ENCODE data around the gene CLEC12A.
"Not testable (repeated sequence)": the region's sequence is repeated elsewhere in the genome, so short reads cannot be mapped to it uniquely, and the experiment has no call there.

CLEC12A gene

GRCh38 chr12:9973949-9974348 lies 2.7 kb downstream of the CLEC12A start:
- no peak for DNase-seq

DNA sequence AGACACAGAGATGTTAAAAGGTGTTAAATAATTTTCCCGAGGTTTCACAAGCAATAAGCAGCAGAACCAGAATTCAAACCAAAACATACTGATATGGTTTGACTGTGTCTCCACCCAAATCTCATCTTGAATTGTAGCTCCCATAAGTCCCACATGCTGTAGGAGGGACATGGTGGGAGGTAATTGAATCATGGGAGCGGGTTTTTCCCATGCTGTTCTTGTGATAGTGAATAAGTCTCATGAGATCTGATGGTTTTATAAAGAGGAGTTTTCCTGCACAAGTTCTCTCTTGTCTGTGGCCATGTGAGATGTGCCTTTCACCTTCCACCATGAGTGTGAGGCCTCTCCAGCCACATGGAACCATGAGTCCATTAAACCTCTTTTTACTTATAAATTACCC lies 3.5 kb downstream of the CLEC12A start:
- not testable (repeated sequence) for DNase-seq

- no peak for DNase-seq
These were observed 4.4 kb downstream of the CLEC12A start for GRCh38 chr12:9975614-9976013.

- not testable (repeated sequence) for DNase-seq
These were observed 5.4 kb downstream of the CLEC12A start for GRCh38 chr12:9976626-9977025.

GRCh38 chr12:9977916-9978315 lies 6.7 kb downstream of the CLEC12A start:
- DNase-seq = no peak

DNA sequence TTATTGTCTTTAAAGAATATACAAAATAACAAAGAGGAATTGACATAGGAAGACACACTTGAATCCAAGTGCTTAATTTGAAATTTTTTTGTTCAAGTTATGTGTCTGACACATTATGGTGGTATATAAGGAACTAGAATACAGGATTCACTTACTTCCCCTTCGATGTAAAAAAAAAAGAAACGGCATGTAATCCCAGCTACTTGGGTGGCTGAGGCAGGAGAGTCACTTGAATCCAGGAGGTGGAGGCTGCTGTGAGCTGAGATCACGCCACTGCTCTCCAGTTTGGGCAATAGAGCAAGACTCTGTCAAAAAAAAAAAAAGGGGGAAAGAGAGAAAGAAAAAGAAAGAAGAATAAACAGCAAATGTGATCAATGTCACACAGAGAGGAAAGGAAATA lies 8.9 kb downstream of the CLEC12A start:
- DNase-seq = no peak

DNA sequence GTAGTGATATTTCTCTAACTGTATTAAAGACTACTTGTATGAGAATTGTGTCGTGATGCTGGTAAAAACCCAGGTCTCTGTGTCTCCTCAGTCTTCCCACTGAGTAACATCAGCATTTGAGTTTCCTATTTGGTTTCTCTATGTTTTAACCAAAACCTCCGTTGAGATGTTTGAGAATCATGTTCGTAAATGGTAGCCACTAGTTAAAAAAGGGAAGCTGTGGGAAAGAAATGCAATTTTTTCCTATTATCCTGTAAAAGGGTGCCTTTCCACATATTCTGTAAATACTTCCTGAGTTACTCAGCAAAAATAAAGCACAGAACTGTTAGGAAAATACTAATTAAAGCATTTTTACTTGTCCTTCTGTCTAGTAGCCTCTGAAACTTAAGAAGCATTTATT lies 20.7 kb downstream of the CLEC12A start:
- DNase-seq = no peak

DNA sequence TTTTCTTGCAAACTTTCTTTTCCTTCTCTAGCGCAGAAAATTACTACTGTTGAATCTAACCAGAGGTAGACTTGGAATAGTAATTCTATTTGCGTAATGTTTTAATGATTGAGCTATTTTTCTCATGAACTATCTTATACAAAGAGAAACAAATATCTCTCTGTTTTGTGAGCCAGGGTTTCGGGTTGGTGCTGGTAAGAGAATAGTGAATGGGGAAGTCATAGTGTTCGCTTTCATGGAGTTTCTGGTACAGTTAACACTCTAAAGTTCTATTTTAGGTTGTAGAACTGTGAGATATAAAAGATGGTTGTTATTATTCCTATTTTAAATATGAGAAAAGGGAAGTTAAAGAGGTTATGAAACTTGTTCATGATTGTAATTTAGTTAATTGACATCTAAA lies 21.1 kb downstream of the CLEC12A start:
- no peak for DNase-seq

DNA sequence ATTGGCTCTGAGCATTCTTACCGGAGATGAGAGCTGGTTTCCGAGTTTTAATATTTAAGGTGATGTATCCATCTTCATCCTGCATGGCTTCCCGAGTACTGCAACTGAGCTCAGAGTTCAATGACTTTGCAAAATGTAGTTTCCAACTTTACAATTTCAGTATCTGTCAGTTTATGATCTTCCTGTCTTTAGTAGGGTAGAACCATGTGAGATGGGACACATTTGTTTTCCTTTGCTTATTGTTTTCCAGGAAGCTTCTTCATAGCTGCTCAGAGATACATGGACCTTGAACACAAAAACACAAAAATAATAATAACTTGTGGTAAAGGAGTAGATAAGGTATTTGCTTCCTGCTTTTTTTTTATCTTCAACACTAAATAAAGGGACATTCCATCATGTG lies 27.8 kb downstream of the CLEC12A start, which contains the start of gene CLEC1B:
Gene CLEC1B (minus strand): TSS at position 106 of the 400 bp plus-strand sequence. CDS start 21 bp downstream, at position 85.
- DNase-seq = no peak

DNA sequence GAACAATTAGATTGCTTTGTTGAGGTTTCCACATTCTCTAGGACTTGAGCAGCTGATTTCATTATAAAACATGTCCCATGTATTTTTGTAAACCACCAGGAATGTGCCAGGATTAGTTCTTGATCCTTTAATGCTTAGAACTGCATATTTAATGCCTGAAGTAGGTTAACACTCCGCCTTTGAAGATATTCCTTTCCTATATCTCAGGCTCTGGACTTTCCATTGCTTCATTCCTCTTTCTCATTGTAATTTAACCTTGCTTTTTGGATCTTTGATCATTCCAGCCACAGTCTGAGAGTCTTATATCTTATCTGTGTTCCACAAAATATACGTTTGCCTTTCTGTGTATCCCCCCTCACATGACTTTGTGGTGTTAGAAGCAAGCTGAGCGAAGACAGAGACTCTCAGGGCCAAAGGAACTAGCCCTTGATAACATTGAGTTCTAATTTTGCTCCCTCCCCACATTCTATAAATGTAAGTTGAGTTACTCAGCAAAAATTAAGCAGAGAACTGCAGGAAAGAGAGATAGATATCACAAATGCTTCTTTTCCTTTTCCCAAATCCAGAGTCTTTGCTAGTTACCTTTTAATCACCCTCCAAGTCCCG lies 30.1 kb downstream of the CLEC12A start:
- DNase-seq = no peak

GRCh38 chr12:10012630-10013330 lies 41.6 kb downstream of the CLEC12A start:
- DNase-seq = no peak

DNA sequence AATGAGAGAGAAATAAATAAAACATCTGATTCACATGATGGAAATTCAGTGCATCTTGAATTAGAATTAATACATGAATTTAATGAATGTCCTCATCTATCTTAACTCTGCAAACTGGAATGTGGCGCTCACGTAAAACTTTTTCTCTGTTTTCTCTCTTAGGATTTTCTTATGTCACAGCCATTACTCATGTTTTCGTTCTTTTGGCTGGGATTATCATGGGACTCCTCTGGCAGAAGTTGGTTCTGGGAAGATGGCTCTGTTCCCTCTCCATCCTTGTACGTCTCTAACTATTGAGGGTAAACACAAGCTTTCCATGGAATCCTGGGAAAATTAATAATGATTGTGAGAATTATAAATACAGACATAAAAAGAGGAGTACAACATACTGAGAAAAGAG lies 44.2 kb downstream of the CLEC12A start:
- no peak for DNase-seq

- DNase-seq = no peak
These were observed 45.7 kb downstream of the CLEC12A start for GRCh38 chr12:10016881-10017280.

DNA sequence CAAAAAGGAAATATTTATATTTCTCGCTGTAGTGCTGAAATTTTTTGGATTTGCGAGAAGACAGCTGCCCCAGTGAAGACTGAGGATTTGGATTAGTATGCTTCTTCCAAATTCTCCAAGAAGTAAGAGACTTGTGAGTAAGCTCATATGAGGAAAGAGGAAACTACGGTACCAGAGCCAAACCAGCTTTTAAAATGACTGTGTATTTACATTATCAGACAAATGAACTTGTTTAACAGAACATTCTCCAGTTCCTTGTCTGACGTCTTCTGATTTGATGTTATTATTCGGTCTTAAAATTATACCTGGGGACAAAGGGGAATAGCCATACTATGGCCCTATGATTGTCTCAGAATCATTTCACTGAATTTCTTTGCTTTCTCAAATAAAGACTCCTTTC lies 47.2 kb downstream of the CLEC12A start:
- no peak for DNase-seq

DNA sequence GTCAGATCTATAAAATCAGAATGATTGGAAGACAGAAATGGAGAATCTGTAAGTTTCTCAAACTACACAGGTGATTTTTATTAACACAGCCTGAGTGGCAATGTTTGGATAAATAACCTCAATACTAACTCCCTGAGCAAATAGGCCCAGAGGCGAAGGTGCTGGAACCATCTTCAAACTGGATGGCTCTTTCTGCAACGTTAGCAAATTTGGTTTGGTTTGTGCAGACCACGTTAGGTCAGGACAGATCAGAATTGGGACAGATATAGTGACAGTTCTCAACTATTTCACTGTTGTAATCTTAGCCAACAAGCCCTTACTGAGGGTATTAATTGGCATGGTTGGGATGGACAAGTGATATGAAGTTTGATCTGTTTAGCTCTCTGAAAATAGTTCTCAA lies 50.1 kb downstream of the CLEC12A start:
- no peak for DNase-seq

DNA sequence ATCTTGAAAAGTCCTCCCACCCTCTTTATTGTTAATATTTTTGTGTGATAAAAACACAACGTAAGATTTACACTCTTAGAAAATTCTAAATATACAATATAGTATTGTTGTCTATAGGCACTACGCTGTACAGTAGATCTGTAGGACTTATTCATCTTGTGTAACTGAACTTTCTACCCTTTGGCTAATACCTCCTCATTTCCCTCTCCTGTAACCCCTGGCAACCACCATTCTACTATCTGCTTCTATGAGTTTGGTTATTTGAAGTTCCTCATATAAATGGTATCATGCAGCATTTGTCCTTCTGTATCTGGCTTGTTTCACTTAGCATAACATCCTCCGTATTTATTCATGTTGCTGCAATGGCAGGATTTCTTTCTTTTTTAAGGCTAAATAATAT lies 54.0 kb downstream of the CLEC12A start:
- DNase-seq = no peak

DNA sequence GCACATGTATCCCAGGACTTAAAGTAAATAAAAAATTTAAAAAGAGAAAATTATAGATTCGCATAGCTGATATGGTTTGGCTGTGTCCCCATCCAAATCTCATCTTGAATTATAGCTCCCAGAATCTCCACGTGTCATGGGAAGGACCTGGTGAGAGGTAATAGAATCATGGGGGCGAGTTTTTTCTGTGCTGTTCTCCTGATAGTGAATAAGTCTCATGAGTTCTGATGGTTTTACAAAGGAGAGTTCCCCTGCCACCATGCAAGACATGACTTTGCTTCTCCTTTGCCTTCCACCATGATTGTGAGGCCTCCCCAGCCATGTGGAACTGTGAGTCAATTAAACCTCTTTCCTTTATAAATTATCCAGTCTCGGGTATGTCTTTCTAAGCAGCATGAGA lies 55.5 kb downstream of the CLEC12A start:
- DNase-seq = not testable (repeated sequence)

- no peak for DNase-seq
These were observed 56.1 kb downstream of the CLEC12A start for GRCh38 chr12:10027311-10027710.

DNA sequence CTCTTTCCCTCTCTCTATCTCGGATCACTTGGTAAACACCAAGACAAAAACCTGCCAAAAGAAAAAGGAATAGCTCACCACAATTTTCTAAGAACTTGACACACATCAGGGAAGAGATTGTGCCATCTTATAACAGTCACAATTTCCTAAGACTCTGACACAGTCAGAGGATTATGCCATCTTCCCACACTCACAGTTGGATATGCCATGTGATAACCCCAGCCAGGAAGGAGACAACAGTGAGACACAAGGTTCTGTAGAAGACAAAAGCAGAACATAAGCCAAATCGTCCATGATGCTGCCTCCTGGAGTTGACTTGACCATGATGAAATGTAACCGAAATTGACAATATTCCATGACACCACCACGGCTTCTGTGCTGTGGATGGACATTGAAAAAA lies 56.5 kb downstream of the CLEC12A start:
- DNase-seq = no peak

GRCh38 chr12:10030446-10030845 lies 59.2 kb downstream of the CLEC12A start, which contains the start of gene CLEC9A:
Gene CLEC9A (plus strand): TSS chr12:10030682. CDS start chr12:10052688, 22,006 bp downstream.
- no peak for DNase-seq

DNA sequence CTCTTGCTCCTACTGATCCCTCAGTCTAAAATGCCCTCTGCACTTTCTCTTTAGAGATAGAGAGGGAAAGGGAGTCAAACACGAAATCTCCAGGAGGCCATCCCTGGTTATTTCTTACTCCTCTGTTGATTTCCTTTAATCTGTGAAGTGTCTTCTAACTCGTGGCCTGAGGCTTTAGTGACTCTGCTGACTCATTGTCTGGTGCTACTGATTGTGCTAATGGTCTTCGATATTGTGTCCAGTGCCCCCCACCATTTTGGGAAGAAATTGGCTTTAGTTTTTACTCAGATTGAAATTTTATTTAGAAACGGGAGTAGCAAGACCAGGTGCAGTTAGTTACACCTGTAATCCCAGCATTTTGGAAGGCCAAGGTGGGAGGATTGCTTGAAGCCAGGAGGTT lies 60.1 kb downstream of the CLEC12A start:
- DNase-seq = no peak

DNA sequence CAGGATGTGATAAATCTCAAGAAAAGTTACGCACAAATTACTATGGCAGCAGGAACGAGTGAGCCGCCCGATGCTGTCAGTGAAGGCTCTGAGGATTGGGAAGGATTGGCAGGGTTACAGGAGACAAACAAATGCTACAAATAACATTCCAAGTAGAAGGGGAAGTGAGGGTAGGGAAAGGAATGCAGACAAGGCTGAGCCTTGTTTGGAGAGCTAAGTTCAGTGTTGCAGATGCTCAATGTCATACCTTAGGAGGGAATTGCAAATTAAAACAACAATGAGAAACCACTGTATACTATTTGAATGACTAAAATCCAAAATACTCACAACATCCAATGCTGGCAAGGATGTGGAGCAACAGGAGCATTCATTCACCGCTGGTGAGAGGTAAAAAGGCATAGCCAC lies 60.6 kb downstream of the CLEC12A start:
- no peak for DNase-seq

DNA sequence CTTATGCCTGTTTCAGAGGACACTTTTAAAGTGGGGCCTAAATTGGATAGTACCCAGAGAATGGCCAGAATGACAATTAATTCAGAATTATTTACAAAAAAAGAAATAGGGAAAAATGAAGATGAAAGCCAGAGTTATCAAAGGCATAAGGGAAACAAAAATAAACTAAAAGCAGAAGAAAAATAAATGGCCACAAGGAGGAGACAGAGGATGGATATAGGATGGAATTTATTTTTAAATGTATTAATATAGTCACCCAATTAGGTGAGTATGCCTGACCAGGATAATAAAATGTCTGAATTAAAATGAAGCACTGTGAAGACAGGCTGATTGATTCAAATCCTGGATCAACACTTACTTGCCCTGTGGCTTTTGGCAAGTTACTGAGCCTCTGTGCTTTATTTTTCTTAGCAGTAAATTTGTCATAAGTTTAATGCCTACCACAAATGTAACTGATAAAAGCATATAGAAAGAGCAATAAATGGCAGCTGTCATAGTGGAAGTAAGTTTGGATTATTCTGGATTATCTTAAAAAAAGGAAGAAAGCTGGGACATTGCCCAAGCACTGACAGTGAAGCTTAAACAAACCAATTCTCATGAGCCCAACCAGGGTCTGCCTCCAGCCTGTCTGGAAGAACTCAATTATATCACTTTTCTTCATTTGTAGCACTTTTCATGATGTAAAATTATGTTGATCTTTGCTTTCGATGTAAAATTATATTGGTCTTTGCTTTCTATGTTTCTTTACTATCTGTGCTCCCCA lies 62.8 kb downstream of the CLEC12A start:
- DNase-seq = no peak

Data from NCI-H510A (cell line).